NCI-H128 (cell line): ENCODE results near the gene CEP41.
"Not testable (repeated sequence)": the region's sequence is repeated elsewhere in the genome, so short reads cannot be mapped to it uniquely, and the experiment has no call there.

ENCODE experiments used
- DNase-seq: peaks from one replicate; lab custom pipeline; 2025; ENCODE audit not compliant: unreplicated experiment; lab: John Stamatoyannopoulos, UW

Gene CEP41

DNA sequence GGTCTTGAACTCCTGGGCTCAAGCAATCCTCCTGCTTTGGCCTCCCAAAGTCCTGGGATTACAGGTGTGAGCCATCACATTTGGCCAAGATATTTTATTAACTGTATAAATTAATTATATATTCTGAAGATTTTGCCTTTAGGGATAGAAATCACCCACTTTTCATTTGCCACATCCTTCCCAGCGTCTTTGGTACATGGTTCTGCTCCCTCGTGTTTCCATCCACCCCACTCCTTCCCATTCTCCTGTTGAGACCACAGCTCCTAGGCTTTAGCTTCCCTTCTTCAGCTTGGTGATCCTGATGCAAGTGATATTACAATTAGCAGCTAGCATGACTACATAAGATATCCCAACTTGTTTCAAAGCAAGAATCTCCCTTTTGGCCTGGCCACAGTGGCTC is 52.1 kb downstream of the CEP41 start:
- DNase-seq: no peak

GRCh38 chr7:130387628-130388403 is 53.0 kb downstream of the CEP41 start:
- DNase-seq: no peak

DNA sequence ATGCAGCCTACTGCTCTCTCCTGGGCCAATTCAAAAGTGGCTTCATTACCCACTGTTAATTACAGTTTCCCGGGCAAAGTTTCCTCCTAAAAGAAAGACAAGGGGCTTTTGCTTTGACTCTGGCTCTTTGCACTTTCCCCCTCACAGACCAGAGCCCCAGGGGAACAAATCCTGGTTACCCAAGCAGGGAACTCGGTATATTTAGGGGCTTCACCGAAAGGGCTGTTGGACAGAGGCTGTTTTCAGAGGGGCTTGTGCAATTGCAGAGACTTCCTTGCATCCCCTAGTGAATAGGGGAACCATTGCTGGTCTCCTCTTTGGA is 53.5 kb downstream of the CEP41 start:
- no peak for DNase-seq

- no peak for DNase-seq
Observed at GRCh38 chr7:130386876-130387275, 53.9 kb downstream of the CEP41 start.

GRCh38 chr7:130385600-130386066 is 55.2 kb downstream of the CEP41 start:
- DNase-seq: no peak

GRCh38 chr7:130384841-130385599 is 55.8 kb downstream of the CEP41 start:
- DNase-seq: no peak

DNA sequence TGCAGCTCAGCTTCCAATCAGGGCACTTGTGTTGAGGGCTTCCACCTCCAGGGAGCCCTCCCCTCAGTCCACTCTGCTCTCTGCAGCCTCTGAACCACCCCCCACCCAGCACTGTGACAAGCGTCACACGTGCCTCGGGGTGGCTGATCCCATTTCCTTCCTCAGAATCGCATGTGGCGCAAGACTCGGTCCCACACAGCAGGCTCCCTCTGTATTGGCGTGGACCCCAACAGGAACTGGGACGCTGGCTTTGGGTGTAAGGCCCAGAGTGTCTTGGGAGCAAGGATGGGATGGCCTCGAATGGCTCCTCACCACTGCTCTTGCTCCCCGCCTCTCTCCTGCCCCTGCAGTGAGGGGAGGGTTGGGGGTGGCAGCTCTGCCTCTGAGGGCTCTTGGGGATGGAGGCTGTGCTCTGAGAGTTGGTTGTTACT is 56.4 kb downstream of the CEP41 start:
- no peak for DNase-seq

DNA sequence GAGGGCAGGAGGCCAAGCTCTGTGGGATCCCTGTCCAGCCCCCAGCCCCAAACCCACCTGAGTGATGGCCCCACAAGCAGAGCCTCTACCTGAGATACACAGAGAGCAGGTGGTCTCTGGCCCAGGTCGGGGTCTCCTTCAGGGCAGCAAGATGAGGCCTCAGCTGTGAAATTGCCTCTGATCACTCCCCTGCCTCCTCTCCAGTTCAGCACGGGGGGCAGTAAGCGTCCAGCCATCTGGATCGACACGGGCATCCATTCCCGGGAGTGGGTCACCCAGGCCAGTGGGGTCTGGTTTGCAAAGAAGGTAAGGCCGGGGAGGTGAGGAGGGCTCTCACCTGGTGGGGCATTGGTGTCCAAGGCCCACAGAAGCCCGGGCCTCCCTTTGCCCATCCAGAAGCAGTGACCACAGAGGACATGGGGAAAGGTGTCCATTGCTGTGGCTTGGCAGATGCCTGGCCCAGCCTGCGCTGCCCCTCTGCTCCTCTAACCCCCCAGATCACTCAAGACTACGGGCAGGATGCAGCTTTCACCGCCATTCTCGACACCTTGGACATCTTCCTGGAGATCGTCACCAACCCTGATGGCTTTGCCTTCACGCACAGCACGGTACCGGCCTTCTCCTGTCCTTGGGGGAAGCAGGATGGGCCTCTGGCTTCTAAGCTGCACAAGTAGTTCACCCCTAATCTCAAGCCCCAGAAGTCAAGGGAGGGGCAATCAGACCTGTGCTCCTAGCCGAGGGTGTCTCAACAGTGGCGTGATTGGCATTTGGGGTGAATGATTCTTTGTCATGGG is 57.4 kb downstream of the CEP41 start:
- no peak for DNase-seq

DNA sequence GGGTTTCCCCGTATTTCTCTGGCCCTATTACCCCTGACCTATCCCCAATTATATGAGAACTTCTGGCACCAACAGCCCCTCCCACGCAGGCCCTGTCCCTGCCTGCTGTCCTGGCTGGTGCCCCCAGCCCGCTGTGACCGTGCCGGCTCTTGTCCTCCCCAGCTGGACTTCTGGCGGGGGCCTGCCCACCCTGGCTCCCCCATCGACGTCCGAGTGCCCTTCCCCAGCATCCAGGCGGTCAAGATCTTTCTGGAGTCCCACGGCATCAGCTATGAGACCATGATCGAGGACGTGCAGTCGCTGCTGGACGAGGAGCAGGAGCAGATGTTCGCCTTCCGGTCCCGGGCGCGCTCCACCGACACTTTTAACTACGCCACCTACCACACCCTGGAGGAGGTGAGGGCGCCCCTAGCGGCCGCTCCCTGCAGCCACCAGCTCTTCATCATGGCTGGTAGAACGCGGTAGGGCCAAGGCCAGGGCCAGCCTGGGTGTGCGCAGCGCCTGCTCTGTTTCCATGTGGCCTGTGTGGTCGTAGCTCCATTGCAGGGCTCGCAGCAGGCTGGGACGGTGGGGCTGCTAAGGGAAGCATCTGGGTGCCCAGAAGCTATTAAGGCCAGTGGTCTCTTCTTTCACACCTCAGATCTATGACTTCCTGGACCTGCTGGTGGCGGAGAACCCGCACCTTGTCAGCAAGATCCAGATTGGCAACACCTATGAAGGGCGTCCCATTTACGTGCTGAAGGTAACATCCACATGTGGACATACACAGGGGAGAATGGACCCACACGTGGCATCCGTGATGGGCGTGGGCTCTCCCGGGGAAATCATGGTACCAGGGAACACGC is 59.1 kb downstream of the CEP41 start:
- no peak for DNase-seq

DNA sequence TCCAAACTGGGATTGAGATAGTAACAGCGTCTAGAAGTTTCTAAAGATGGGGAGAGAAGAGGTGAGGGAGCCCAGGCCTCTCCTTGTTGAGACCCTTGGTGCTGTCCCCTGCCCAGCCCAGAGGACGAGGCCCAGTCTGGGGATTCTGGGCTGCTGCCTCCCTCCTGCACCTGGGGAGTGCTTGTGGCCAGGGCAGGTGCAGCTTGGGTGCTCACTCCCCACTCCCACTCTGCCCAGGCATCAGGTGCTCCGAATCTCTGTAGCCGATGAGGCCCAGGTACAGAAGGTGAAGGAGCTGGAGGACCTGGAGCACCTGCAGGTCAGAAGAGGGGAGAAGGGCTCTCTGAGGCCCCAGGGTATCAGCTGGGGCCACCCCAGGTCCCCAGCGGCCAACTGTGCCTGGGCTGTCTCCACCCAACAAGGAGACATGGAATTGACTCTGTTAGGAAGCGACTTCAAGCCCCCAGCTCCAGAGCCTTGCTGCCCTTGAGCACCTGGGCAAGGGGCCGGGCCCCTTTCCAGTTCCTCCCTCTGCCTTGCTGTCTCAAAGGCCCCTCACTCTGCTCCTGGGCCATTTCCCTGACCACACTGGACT is 59.9 kb downstream of the CEP41 start:
- no peak for DNase-seq

DNA sequence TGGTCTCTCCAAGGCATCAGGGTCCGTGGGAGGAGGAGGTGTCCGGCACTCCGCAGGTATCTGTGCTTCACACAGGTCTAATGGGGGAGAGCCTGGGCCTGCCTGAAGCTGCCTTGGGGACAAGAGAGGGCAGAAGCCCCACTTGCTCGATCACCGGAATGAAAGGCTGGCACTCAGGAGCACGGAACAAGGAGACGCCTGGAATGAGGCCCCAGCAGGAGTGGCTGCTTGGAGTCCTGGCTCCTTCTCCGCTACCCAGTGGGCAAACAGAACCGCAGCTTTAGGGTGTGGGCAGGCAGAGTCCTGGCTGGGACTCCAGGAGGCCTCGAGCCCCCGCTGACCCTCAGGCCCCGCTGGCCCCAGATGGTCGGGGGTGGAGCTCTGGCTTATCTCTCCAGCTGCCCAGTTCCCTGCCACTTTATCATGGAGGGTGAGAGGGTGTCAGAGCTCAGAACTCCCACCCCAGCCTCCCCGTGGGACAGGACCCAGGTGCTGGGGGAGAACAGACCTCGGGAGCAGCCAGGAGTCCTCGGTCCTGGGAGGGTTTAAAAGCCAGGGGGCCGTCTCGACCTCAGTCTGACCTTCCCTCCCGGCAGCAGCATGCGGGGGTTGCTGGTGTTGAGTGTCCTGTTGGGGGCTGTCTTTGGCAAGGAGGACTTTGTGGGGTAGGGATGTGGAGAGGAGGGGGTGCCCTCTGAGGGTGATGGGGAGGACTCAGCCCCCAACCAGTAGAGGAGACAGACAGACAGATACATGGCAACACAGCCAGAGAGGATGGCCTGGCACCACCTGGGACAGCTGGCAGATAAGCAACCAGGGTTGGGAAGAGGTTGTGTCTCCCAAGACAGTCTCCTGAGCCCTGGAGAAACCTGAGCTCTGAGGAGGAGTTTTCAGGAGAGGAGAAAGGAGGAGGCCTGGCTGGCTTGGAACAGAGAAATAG is 60.6 kb downstream of the CEP41 start, which contains the start of gene CPA1:
TSS of gene CPA1 (plus strand) at position 574 of the 940 bp plus-strand sequence. CDS start at position 601, 27 bp downstream.
- DNase-seq: no peak

- DNase-seq: no peak
Observed at GRCh38 chr7:130379532-130379920, 61.3 kb downstream of the CEP41 start.

- no peak for DNase-seq
Observed at GRCh38 chr7:130379019-130379418, 61.8 kb downstream of the CEP41 start.

DNA sequence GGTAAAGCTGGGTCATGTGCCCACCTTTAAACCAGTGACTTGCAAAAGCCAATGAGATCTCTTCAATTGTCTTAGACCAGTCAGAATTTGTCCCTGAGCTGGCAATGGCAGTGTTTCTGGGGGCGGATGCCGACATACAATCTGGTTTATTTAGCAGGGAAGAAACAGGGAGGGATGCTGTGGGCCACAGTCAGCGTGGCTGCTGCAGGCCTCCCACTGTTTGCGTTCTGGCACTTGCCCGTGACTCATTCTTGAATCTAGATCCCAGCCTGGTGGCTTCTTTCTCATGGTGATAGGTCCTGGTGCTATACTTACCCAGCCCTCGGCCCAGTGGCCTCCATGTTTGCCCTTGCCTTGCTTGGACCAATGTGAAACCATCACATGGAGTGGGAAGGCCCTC is 63.6 kb downstream of the CEP41 start:
- DNase-seq: no peak

- not testable (repeated sequence) for DNase-seq
Observed at GRCh38 chr7:130376461-130376860, 64.4 kb downstream of the CEP41 start.

DNA sequence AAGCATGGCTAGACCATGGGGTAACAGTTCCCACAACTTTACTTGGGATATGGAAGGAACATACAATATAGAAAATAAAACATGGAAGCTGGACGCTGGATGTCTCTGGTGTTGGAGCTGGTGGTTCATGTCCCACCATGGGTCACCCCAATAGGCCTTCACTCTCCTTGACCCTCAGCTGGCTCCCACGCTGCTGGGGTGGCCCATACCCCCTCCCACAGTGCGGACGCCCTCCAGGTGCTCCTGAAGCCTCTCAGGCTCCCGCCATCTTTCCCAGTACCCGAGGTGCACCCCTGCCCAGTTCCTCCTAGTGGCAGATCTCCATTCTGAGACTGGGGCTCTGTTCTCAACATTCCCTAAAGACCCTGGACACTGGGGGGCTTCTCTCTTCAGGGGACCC is 66.3 kb downstream of the CEP41 start:
- no peak for DNase-seq

DNA sequence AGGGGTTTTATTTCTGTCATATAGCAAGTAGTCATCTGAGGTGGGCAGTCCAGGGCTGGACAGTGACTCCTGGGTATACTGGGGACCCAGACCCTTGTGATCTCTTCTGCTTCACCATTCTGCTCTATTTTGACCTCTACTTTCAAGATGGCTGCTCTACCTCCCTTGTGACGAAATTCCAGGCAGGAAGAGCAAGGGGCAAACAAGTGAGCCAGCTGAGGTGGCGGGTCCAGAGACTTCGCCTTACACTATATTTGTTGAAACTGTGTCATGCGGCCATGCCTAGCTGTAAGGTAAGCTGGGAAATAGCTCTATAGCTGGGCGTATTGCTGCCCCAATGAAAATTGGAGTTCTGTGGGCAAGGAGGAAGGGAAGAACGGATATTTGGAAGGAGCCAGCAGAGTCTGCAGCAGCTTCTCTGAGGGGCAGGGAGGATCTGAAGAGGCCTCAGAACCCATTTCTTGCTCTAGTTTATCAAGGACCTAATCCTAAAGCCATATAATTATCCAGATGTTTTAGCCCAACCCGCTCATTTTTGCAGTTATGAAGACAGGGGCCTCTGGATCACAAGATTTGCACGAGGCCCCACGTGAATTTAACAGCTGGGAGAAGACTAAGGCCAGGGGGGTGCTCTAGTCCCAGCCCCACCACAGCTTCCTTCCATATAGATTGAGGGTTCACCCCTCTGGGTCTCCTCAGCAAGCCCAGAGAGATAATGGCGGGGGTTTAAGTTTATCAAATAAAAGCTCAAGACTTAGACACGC is 68.2 kb downstream of the CEP41 start:
- DNase-seq: no peak

GRCh38 chr7:130371046-130371445 is 69.8 kb downstream of the CEP41 start:
- DNase-seq: no peak
